Femur (tissue), 1 donor: Measurements from ENCODE around the gene SSTR4.
A peak's percentile ranks its signal among the peaks of the same experiment; 100 is the strongest.

Source experiments
- DNase-seq: peaks from one replicate; pipeline ENCODE4 v3.0.0-alpha.2; 2017

SSTR4 gene

DNA sequence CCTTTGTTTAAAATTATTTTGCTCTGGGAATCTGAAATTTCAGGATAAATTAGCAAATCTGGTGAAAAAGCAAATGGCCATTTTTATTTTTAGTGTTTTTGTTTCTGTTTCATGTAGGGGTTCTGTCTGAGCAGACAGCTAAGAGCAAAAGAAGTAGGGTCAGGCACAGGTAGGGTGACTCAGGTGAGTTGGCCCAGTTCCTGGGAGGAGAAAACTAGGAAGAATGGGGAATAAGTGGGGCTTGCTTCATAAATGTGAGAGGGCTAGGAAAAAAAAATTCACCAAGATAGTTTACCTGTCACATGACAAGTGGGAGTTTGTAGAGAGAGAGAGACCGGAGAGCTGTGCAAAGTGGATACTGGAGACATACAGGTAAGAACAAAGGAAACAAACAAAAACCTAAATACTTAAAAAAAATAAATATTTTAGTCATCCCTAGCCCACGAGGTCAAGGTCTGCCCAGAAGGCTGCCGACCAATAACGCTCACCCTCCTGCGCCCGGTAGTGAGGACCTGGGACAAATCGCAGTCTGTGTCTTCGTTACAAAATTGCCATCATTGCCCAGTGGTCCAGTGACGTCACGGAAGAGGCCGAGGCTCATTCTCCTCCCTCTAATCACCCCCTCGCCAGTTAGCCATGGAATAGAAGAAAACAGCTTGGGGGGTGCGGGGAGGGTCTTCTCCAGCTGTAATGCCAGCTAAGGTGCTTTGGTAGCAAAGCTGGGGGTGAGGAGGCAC lies 12.1 kb downstream of the SSTR4 start:
- no peak for DNase-seq

GRCh38 chr20:23047738-23048214 lies 12.7 kb downstream of the SSTR4 start:
- DNase-seq = no peak

- DNase-seq = peak; percentile 64
Observed at GRCh38 chr20:23048283-23049200, 13.4 kb downstream of the SSTR4 start.

GRCh38 chr20:23049201-23050075 lies 14.3 kb downstream of the SSTR4 start, which contains the start of gene THBD:
TSS of gene THBD (minus strand) at chr20:23049672. CDS start at chr20:23049504, 168 bp downstream.
- peak; percentile 76 for DNase-seq

DNA sequence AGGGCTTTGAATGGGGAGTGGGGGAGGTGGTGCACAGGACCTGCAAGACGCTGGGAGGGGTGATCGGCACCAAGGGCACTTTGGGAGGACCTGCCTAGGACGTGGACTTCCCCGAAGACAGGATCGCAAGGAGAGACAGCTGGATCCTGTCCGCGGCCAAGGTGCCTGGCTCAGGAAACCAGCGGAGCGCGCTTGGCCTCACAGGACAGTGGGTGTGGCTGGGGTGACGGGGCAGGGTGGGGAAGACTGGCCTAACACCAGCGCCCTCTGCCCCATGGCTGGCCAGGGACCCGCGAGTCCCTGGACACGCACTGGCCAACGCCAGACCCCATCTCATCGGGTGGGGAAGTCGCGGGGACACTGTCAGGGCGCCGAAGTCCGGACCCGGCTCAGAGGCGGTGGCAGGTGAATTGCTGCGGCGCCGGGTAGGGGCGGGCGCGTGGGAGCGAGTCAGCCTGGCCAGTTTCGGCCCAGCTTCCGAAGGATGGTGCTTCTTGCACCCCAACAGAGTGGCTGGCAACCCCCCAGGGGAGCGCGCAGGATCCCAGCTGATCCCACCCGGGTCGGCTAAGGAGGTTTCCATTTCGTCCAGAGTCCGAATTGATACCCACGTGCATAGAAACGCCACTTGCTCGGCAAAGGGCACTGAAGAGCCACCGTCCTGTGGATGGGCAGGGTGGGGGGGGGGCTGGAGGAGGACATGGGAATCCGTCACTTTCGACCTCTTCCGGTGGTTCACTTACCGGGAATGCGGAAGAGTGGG lies 15.1 kb downstream of the SSTR4 start:
- peak; percentile 44 for DNase-seq

- DNase-seq = peak; percentile 86
Observed at GRCh38 chr20:23050847-23051627, 15.9 kb downstream of the SSTR4 start.

DNA sequence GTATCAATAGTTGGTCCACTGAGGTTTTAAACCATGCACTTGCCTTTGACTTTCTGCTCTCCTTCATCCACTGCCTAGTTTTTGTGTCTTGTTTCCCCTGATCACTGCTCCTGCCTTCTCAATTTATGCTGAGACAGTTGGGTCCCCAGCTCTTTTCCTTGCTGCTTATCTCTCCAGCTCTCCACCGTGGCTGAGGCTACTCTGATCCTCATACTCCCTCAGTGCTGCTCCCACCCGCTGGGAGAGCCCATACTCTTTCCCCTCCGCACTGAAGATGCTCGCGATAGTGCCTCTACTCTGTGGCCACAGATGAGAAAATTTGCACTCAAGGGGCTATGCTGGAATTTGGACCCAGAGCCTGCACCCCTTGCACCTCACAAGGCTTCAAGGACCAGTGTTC lies 17.8 kb downstream of the SSTR4 start:
- DNase-seq = no peak

DNA sequence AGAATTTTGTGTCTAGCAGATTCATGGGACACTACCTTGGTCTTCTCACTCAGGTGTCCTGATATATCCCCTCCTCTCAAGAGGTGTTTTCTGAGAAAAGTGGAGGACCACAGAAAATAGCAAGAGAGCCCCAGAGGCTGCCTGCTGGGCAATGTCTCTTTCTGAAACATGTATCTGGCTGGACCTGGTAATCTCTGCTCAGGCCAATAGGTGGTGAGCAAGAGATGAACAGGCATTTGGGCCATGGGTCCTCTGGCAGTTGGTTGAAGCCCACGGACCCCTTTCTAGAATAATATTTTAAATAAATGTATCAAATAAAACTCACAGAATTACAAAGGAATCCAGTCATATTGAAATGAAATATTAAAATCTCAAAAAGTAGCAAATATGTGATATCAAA lies 23.1 kb downstream of the SSTR4 start:
- DNase-seq = no peak

DNA sequence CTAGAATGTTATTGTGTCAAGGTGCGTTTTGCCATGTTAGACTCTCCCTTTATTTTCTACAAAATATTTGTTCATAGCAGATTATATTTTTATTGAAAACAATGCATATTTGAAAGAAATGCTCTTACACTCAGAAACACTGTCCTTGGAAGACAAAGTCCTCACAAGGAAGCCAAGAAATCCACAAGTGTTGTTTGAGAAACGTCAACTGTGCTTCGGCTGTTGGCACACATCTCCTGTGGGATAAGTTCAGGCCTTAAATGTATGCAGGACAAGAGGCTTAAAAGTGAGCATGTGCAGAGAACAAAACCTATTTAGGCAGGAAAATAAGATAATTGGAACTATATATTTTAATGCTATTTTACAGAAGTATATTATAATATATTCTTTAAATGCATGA lies 23.9 kb downstream of the SSTR4 start:
- no peak for DNase-seq

GRCh38 chr20:23059846-23060245 lies 24.7 kb downstream of the SSTR4 start:
- no peak for DNase-seq

GRCh38 chr20:23060629-23061028 lies 25.5 kb downstream of the SSTR4 start:
- no peak for DNase-seq

- no peak for DNase-seq
Observed at GRCh38 chr20:23061262-23061661, 26.1 kb downstream of the SSTR4 start.

DNA sequence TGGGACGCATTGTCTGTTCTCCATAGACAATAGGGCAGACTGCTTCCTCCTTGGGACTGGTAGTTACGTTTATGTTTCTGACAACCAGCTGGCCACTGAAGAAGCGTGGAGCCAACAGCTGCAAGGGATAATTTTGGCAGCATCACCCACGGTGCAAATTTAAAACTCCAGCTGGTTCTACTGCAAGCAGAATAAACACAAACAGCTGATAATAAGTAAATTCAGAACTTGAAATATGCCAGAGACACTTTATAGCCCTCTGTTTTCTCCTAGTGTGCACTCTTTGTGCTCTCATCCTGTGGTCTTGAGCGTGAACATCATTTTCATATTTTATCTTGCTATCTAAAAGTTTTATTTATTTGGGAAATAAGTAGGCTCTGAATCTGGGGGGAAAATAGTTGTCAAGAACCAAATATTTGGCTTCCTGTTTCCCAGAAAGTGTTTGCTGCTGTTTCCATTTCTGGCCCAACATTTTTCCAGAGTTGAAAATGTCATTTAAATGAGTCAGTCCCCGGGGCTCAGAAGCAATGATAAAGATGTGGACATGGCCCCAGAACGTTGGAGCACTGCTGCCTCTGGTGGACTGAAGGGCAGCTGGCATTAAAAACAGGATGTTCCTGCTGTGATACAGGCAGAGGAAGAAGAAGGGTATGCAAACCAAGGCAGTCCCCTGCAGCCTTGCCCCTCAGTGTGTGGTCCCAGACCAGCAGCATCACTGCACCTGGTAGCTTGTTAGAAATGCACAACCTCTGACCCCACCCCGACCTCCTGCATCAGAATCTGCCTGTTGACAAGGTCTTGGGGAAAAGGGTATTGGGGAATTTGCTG lies 26.8 kb downstream of the SSTR4 start:
- DNase-seq = peak; percentile 86

- no peak for DNase-seq
Observed at GRCh38 chr20:23062632-23063031, 27.5 kb downstream of the SSTR4 start.

GRCh38 chr20:23063168-23063567 lies 28.1 kb downstream of the SSTR4 start:
- no peak for DNase-seq

DNA sequence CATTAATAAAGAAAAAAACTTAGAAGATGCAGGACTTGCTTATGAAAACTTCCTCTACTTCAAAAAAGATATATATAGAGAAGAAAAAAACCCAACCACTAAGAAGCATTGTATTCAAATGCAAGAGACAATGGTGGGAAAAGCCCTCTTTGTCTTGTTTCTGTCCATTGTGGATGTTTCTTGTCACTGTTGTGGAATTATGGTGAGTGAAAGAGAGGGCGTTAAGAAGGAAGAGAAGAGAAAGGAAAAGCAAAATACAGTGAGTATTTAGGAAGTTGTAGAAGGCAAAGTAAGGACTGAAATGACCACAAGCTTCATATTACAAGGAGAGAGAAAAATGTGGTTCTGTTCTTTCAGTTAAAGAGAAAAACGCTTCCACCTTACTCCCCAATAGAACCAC lies 28.5 kb downstream of the SSTR4 start:
- DNase-seq = no peak

GRCh38 chr20:23065266-23066201 lies 30.4 kb downstream of the SSTR4 start:
- no peak for DNase-seq

DNA sequence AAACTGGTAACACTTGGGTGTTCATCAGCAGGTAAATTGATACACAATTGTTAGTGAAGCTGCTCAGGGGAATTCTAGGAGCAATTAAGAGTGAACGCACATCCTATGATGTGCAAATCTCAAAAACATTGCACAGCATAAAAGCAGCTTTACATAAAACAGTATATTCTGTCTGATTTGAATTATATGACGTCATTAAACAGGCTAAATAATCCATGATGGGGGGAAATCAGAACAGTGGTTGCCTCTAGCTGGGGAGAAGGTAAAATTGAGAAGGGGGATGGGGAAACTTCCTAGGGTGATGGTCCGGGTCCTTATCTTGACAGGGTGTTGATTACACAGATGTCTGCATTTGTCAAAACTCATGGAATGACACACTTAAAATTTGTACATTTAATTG lies 31.7 kb downstream of the SSTR4 start:
- no peak for DNase-seq

DNA sequence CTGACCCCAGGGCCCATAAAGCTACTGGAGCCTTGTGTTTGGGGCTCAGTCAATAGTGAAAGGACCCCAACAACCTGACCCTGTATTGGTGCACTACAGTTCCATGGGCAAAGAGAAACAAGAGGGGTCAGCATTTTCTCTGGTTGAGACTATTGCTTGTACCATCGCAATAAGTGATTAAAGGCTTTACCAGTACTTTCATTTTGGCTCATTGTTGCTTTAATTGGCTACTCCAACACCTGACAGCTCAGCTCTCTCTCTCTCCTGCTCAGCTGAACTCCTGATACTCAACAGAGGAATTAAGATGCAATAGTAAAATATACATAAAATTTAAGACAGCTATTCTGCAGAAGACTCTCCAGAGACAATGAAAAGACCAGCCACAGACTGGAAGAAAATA lies 33.2 kb downstream of the SSTR4 start:
- no peak for DNase-seq
